SK-N-SH treated with all-trans-retinoic acid at 6 μM for 48 hours (cell line): ENCODE results near the gene PGM1.

Experiments
- ATAC-seq: fragments of 200-7000 bp; cut with Tn5 transposase; 3 replicates; pipeline ENCODE4 v1.9.1; 2020; ENCODE audit warnings: mild to moderate bottlenecking, moderate library complexity
- ARNTL ChIP-seq: fragments of 450-650 bp; formaldehyde crosslinking; IDR thresholded peaks from 2 replicates; pipeline ENCODE4 v1.5.0; 2020; ENCODE audit warnings: low read depth, mild to moderate bottlenecking, moderate library complexity, borderline replicate concordance
- BACH2 ChIP-seq: fragments of 250-450 bp; sonication (Bioruptor Pico); IDR thresholded peaks from 2 replicates; pipeline ENCODE4 v1.9.0; 2021; ENCODE audit warnings: mild to moderate bottlenecking, borderline replicate concordance
- CSDC2 ChIP-seq: fragments of 250-450 bp; sonication (Bioruptor Pico); IDR thresholded peaks from 2 replicates; pipeline ENCODE4 v1.5.0; 2020; ENCODE audit warnings: mild to moderate bottlenecking, moderate library complexity
- ESRRG ChIP-seq: fragments of 250-450 bp; sonication (Bioruptor Pico); IDR thresholded peaks from 2 replicates; pipeline ENCODE4 v1.6.1; 2021; ENCODE audit warnings: mild to moderate bottlenecking
- GLIS3 ChIP-seq: fragments of 250-450 bp; sonication (Bioruptor Pico); IDR thresholded peaks from 2 replicates; pipeline ENCODE4 v1.5.0; 2020; ENCODE audit warnings: mild to moderate bottlenecking, moderate library complexity
- ISL1 ChIP-seq: fragments of 250-450 bp; sonication (Bioruptor Pico); IDR thresholded peaks from 2 replicates; pipeline ENCODE4 v2.1.2; 2022; ENCODE audit warnings: mild to moderate bottlenecking, moderate library complexity
- OSR1 ChIP-seq: fragments of 250-450 bp; sonication (Bioruptor Pico); IDR thresholded peaks from 2 replicates; pipeline ENCODE4 v1.8.0; 2022; ENCODE audit warnings: moderate library complexity, mild to moderate bottlenecking, inconsistent platforms
- PPARA ChIP-seq: fragments of 250-450 bp; sonication (Bioruptor Pico); IDR thresholded peaks from 2 replicates; pipeline ENCODE4 v1.5.0; 2020; ENCODE audit warnings: mild to moderate bottlenecking, borderline replicate concordance
- RARB ChIP-seq: fragments of 250-450 bp; sonication (Bioruptor Pico); IDR thresholded peaks from 2 replicates; pipeline ENCODE4 v1.8.0; 2021; ENCODE audit warnings: mild to moderate bottlenecking, moderate library complexity
- SNAI2 ChIP-seq: fragments of 250-450 bp; sonication (Bioruptor Pico); IDR thresholded peaks from 2 replicates; pipeline ENCODE4 v1.5.0; 2020; ENCODE audit warnings: mild to moderate bottlenecking, moderate library complexity
- TCF4 ChIP-seq: fragments of 250-450 bp; sonication (Bioruptor Pico); IDR thresholded peaks from 2 replicates; pipeline ENCODE4 v1.8.0; 2021; ENCODE audit warnings: mild to moderate bottlenecking, moderate library complexity, borderline replicate concordance
- ZC3H10 ChIP-seq: fragments of 250-450 bp; sonication (Bioruptor Pico); IDR thresholded peaks from 2 replicates; pipeline ENCODE4 v1.5.1; 2021; ENCODE audit warnings: mild to moderate bottlenecking, moderate library complexity
- ZFP3 ChIP-seq: fragments of 250-450 bp; sonication (Bioruptor Pico); IDR thresholded peaks from 2 replicates; pipeline ENCODE4 v1.5.0; 2020; ENCODE audit warnings: mild to moderate bottlenecking, moderate library complexity
- ZFP30 ChIP-seq: fragments of 450-650 bp; formaldehyde crosslinking; IDR thresholded peaks from 2 replicates; pipeline ENCODE4 v1.5.0; 2022; ENCODE audit warnings: mild to moderate bottlenecking, moderate library complexity
- ZNF565 ChIP-seq: fragments of 450-650 bp; formaldehyde crosslinking; conservative IDR thresholded peaks from 2 replicates; pipeline ENCODE4 v1.5.0; 2020; ENCODE audit warnings: low read depth, mild to moderate bottlenecking, moderate library complexity
- ZNF70 ChIP-seq: fragments of 450-650 bp; formaldehyde crosslinking; IDR thresholded peaks from 2 replicates; pipeline ENCODE4 v1.5.0; 2020; ENCODE audit warnings: mild to moderate bottlenecking, moderate library complexity
- ZNF8 ChIP-seq: fragments of 450-650 bp; formaldehyde crosslinking; IDR thresholded peaks from 2 replicates; pipeline ENCODE4 v1.5.0; 2020; ENCODE audit warnings: mild to moderate bottlenecking, moderate library complexity
- TF ChIP-seq, protein P1 (sequence below): fragments of 250-450 bp; sonication (Bioruptor Pico); IDR thresholded peaks from 2 replicates; pipeline ENCODE4 v1.5.1; 2020; ENCODE audit warnings: low read depth, mild to moderate bottlenecking, moderate library complexity
- TF ChIP-seq, protein P2 (sequence below): fragments of 250-450 bp; sonication (Bioruptor Pico); IDR thresholded peaks from 2 replicates; pipeline ENCODE4 v1.8.0; 2020; ENCODE audit warnings: mild to moderate bottlenecking, moderate library complexity, borderline replicate concordance
- TF ChIP-seq, protein P3 (sequence below): fragments of 250-450 bp; sonication (Bioruptor Pico); IDR thresholded peaks from 2 replicates; pipeline ENCODE4 v1.8.0; 2021; ENCODE audit warnings: low read depth, mild to moderate bottlenecking, moderate library complexity, borderline replicate concordance
- TF ChIP-seq, protein P4 (sequence below): fragments of 250-450 bp; sonication (Bioruptor Pico); IDR thresholded peaks from 2 replicates; pipeline ENCODE4 v1.5.1; 2021; ENCODE audit warnings: mild to moderate bottlenecking, moderate library complexity

PGM1 gene

DNA sequence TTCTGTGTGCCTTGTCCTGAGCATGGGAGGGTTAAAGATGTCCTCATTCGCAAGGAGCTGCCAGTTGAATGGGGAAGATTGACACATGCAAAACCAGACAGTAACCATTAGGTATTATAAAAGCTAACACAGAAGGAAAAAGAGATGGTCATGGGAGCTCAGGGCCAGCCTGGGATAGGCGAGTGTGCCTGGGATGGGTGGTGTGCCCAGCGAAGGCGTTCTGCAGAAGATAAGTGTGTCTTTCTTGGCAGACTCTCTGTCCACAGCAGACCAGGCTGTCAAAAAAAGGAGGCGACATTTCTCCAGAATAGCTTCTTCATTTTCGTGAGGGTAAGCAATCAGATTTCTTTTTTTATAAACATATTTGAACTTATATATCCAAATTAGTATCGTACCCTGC lies 14.1 kb downstream of the PGM1 start:
- ATAC-seq: no peak
- no peak for TF ChIP-seq CSDC2
- no peak for TF ChIP-seq PPARA (CRISPR knock-in tag)
- no peak for TF ChIP-seq BACH2 (CRISPR knock-in tag)
- no peak for TF ChIP-seq ZNF70
- no peak for TF ChIP-seq ZNF8 (CRISPR knock-in tag)
- no peak for TF ChIP-seq TCF4 (CRISPR knock-in tag)
- no peak for TF ChIP-seq ZNF565 (CRISPR knock-in tag)
- no peak for TF ChIP-seq ESRRG (CRISPR knock-in tag)
- TF ChIP-seq ZC3H10 (CRISPR knock-in tag): no peak
- TF ChIP-seq ARNTL: no peak
- no peak for TF ChIP-seq ZFP3 (CRISPR knock-in tag)

GRCh38 chr1:63611231-63611630 lies 18.0 kb downstream of the PGM1 start:
- TF ChIP-seq, protein P1, sequence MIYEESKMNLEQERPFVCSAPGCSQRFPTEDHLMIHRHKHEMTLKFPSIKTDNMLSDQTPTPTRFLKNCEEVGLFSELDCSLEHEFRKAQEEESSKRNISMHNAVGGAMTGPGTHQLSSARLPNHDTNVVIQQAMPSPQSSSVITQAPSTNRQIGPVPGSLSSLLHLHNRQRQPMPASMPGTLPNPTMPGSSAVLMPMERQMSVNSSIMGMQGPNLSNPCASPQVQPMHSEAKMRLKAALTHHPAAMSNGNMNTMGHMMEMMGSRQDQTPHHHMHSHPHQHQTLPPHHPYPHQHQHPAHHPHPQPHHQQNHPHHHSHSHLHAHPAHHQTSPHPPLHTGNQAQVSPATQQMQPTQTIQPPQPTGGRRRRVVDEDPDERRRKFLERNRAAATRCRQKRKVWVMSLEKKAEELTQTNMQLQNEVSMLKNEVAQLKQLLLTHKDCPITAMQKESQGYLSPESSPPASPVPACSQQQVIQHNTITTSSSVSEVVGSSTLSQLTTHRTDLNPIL (CRISPR knock-in tag): no peak
- TF ChIP-seq, protein P2, sequence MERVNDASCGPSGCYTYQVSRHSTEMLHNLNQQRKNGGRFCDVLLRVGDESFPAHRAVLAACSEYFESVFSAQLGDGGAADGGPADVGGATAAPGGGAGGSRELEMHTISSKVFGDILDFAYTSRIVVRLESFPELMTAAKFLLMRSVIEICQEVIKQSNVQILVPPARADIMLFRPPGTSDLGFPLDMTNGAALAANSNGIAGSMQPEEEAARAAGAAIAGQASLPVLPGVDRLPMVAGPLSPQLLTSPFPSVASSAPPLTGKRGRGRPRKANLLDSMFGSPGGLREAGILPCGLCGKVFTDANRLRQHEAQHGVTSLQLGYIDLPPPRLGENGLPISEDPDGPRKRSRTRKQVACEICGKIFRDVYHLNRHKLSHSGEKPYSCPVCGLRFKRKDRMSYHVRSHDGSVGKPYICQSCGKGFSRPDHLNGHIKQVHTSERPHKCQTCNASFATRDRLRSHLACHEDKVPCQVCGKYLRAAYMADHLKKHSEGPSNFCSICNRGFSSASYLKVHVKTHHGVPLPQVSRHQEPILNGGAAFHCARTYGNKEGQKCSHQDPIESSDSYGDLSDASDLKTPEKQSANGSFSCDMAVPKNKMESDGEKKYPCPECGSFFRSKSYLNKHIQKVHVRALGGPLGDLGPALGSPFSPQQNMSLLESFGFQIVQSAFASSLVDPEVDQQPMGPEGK: no peak
- TF ChIP-seq ZNF8 (CRISPR knock-in tag): no peak
- TF ChIP-seq, protein P3, sequence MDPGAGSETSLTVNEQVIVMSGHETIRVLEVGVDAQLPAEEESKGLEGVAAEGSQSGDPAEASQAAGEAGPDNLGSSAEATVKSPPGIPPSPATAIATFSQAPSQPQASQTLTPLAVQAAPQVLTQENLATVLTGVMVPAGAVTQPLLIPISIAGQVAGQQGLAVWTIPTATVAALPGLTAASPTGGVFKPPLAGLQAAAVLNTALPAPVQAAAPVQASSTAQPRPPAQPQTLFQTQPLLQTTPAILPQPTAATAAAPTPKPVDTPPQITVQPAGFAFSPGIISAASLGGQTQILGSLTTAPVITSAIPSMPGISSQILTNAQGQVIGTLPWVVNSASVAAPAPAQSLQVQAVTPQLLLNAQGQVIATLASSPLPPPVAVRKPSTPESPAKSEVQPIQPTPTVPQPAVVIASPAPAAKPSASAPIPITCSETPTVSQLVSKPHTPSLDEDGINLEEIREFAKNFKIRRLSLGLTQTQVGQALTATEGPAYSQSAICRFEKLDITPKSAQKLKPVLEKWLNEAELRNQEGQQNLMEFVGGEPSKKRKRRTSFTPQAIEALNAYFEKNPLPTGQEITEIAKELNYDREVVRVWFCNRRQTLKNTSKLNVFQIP: no peak
- TF ChIP-seq ZC3H10 (CRISPR knock-in tag): no peak
- TF ChIP-seq ISL1: no peak
- TF ChIP-seq ZFP30: no peak
- no peak for ATAC-seq

- no peak for ATAC-seq
- TF ChIP-seq ZNF565 (CRISPR knock-in tag) (no peak), TCF4 (CRISPR knock-in tag) (no peak), ZNF70 (no peak), ZFP3 (CRISPR knock-in tag) (no peak), PPARA (CRISPR knock-in tag) (no peak), RARB (CRISPR knock-in tag) (no peak), ZFP30 (no peak), ISL1 (no peak), OSR1 (CRISPR knock-in tag) (no peak), CSDC2 (no peak), GLIS3 (no peak), SNAI2 (CRISPR knock-in tag) (no peak)
- TF ChIP-seq, protein P2: no peak
- TF ChIP-seq, all 23 proteins: peak for 0
These were observed 19.4 kb downstream of the PGM1 start for GRCh38 chr1:63612564-63612963.

DNA sequence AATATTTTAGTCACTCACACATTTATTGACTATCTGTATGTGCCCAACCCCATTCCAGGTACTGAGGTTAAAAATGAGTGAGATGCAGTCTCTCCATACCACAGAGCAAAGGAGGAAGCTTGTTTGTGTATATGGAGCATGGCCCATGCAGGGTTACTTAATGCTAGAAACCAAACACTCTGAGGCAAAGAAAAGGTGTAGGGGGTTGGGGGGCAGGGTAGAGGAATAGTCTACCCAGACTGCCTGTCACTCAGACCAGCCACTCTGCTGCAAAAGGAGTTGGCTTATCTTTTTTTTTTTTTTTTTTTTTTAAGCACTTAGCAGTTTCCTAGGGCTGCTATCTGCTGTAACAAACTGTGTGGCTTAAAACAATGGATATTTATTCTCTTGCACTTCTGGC lies 19.8 kb downstream of the PGM1 start:
- no peak for ATAC-seq
- TF ChIP-seq TCF4 (CRISPR knock-in tag) (no peak), ZFP3 (CRISPR knock-in tag) (no peak), SNAI2 (CRISPR knock-in tag) (no peak), PPARA (CRISPR knock-in tag) (no peak), ZNF565 (CRISPR knock-in tag) (no peak), ARNTL (no peak), CSDC2 (no peak), RARB (CRISPR knock-in tag) (no peak), OSR1 (CRISPR knock-in tag) (no peak)
- TF ChIP-seq, protein P1 (CRISPR knock-in tag): no peak
- TF ChIP-seq, protein P4, sequence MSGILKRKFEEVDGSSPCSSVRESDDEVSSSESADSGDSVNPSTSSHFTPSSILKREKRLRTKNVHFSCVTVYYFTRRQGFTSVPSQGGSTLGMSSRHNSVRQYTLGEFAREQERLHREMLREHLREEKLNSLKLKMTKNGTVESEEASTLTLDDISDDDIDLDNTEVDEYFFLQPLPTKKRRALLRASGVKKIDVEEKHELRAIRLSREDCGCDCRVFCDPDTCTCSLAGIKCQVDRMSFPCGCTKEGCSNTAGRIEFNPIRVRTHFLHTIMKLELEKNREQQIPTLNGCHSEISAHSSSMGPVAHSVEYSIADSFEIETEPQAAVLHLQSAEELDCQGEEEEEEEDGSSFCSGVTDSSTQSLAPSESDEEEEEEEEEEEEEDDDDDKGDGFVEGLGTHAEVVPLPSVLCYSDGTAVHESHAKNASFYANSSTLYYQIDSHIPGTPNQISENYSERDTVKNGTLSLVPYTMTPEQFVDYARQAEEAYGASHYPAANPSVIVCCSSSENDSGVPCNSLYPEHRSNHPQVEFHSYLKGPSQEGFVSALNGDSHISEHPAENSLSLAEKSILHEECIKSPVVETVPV (CRISPR knock-in tag): no peak
- TF ChIP-seq, protein P2: no peak
- TF ChIP-seq, protein P3: no peak
